GM12872 (cell line): ENCODE results near the gene SPON2.

ENCODE experiments used
- TF ChIP-seq, protein P1 (sequence below): IDR thresholded peaks from 3 replicates; pipeline ENCODE4 v1.5.1; 2011; ENCODE audit warnings: low read depth, mild to moderate bottlenecking, low read length, moderate library complexity; ENCODE audit not compliant: insufficient read depth

Gene SPON2

DNA sequence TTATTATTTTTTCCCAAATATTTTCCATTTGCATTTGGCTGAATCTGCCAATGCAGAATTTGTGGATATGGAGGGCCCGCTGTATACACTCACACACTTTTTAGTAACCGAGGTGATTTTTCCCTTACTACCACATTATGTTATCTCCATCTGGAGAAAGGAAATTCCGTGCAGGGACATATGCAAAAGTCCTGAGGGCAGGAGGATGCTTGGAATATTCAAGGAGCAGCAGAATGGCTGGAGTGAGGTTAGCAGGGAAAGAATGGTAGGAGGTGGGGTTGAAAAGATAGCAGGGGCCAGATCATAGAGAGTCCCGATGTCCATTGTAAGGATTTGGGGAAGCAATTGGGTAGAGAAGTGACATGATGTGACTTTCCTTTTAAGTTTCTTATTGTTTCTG, 47.6 kb downstream of the SPON2 start:
- TF ChIP-seq, protein P1, sequence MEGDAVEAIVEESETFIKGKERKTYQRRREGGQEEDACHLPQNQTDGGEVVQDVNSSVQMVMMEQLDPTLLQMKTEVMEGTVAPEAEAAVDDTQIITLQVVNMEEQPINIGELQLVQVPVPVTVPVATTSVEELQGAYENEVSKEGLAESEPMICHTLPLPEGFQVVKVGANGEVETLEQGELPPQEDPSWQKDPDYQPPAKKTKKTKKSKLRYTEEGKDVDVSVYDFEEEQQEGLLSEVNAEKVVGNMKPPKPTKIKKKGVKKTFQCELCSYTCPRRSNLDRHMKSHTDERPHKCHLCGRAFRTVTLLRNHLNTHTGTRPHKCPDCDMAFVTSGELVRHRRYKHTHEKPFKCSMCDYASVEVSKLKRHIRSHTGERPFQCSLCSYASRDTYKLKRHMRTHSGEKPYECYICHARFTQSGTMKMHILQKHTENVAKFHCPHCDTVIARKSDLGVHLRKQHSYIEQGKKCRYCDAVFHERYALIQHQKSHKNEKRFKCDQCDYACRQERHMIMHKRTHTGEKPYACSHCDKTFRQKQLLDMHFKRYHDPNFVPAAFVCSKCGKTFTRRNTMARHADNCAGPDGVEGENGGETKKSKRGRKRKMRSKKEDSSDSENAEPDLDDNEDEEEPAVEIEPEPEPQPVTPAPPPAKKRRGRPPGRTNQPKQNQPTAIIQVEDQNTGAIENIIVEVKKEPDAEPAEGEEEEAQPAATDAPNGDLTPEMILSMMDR = no peak

DNA sequence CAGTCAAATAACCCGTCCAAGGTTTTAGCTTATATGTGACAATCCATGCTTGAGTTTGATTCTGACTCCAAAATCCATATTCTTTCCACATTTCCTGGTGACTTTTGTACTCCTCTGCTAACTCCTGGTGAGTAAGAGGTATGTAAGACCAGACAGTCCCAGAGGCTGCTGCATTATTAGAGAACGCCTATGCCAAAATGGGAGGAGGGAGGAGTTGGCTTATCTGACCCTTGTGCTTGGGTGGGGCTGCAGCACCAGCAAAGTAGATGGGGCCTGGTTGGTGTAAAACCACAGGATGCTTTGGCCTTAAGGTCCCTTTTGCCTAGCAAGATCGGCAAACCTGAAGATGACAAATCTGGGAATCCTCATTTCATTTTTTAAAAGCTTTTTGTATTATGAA, 49.9 kb downstream of the SPON2 start:
- TF ChIP-seq, protein P1 = no peak
